OCI-LY3 (cell line): ENCODE data around the gene IQCN.
"Not testable (repeated sequence)": the region's sequence is repeated elsewhere in the genome, so short reads cannot be mapped to it uniquely, and the experiment has no call there.

Source experiments
- H2AFZ ChIP-seq: fragments of 200-600, 300-600 bp; shearing (Covaris generic); 2 replicates; pipeline ENCODE4 v1.6.0; 2014; ENCODE audit warnings: antibody characterized with exemption, low read depth, low read length
- H3K27ac ChIP-seq: fragments of 200-600, 300-600 bp; sonication (generic); 2 replicates; pipeline ENCODE4 v1.5.1; 2014; ENCODE audit warnings: mild to moderate bottlenecking, low read length, moderate library complexity, mixed read lengths
- H3K27me3 ChIP-seq: fragments of 200-600, 300-600 bp; sonication (generic); 2 replicates; pipeline ENCODE4 v1.6.1; 2014; ENCODE audit warnings: low read depth, low read length, mixed read lengths
- H3K36me3 ChIP-seq: fragments of 200-600, 300-600 bp; sonication (generic); replicated peaks from 2 replicates; pipeline ENCODE3; 2014; ENCODE audit warnings: low read depth, low read length, mixed read lengths
- H3K4me1 ChIP-seq: fragments of 300-600, 200-600 bp; sonication (generic); 2 replicates; pipeline ENCODE4 v1.6.1; 2014; ENCODE audit warnings: low read length, mixed read lengths
- H3K4me2 ChIP-seq: fragments of 200-600, 300-600 bp; sonication (generic); 2 replicates; pipeline ENCODE4 v1.6.1; 2014; ENCODE audit warnings: low read length, mixed read lengths
- H3K4me3 ChIP-seq: fragments of 300-600, 200-600 bp; sonication (generic); 2 replicates; pipeline ENCODE4 v1.5.1; 2014; ENCODE audit warnings: antibody characterized with exemption, mild to moderate bottlenecking, low read length, moderate library complexity
- H3K79me2 ChIP-seq: fragments of 300-600, 200-600 bp; shearing (Covaris generic); 2 replicates; pipeline ENCODE4 v1.6.1; 2014; ENCODE audit warnings: mild to moderate bottlenecking, low read length, mixed read lengths
- H3K9ac ChIP-seq: fragments of 300-600, 200-600 bp; shearing (Covaris generic); 2 replicates; pipeline ENCODE4 v1.6.0; 2014; ENCODE audit warnings: mild to moderate bottlenecking, low read length, moderate library complexity
- H3K9me3 ChIP-seq: fragments of 200-600, 300-600 bp; shearing (Covaris generic); 2 replicates; pipeline ENCODE4 v1.6.1; 2014; ENCODE audit warnings: low read length, mixed read lengths; ENCODE audit not compliant: insufficient read depth
- H4K20me1 ChIP-seq: fragments of 200-600, 300-600 bp; sonication (generic); 2 replicates; pipeline ENCODE4 v1.6.1; 2016; ENCODE audit warnings: low read length, mixed read lengths; ENCODE audit not compliant: insufficient read depth
- CTCF ChIP-seq: fragments of 200-600, 300-600 bp; sonication (generic); IDR thresholded peaks from 2 replicates; pipeline ENCODE4 v1.5.1; 2014; ENCODE audit warnings: antibody characterized with exemption, low read length, low read depth
- EZH2phosphoT487 ChIP-seq: fragments of 200-600 bp; shearing (Covaris generic); IDR thresholded peaks from 2 replicates; pipeline ENCODE4 v1.6.1; 2018; ENCODE audit warnings: antibody characterized with exemption, mixed run types, low read depth

IQCN gene

GRCh38 chr19:18216789-18217188 lies 57.5 kb downstream of the IQCN start:
- H3K27ac ChIP-seq, result no peak overlapping the region
- TF ChIP-seq CTCF, result no peak
- no peak overlapping the region for H3K9ac ChIP-seq
- no peaks in the 10 kb centered on the region for H3K79me2 ChIP-seq
- no peak overlapping the region for H2AFZ ChIP-seq
- no peaks in the 10 kb centered on the region for H4K20me1 ChIP-seq
- H3K4me2 ChIP-seq, result no peak overlapping the region
- H3K4me3 ChIP-seq, result no peak overlapping the region
- no peaks in the 10 kb centered on the region for H3K9me3 ChIP-seq
- no peaks in the 10 kb centered on the region for H3K36me3 ChIP-seq
- peaks cover 11% of the 10 kb centered on the region for H3K27me3 ChIP-seq
- peaks cover 11% of the 10 kb centered on the region for H3K4me1 ChIP-seq

- no peaks in the 10 kb centered on the region for H3K9me3 ChIP-seq
- no peak overlapping the region for H3K4me3 ChIP-seq
- H3K36me3 ChIP-seq, result no peaks in the 10 kb centered on the region
- no peak overlapping the region for H3K27ac ChIP-seq
- no peak overlapping the region for H3K9ac ChIP-seq
- no peak overlapping the region for H2AFZ ChIP-seq
- H3K4me1 ChIP-seq, result peaks cover 7% of the 10 kb centered on the region
- no peaks in the 10 kb centered on the region for H4K20me1 ChIP-seq
- peaks cover 28% of the 10 kb centered on the region for H3K27me3 ChIP-seq
- no peaks in the 10 kb centered on the region for H3K79me2 ChIP-seq
- H3K4me2 ChIP-seq, result no peak overlapping the region
- no peak for TF ChIP-seq CTCF
- no peak for TF ChIP-seq EZH2phosphoT487
Measured at GRCh38 chr19:18214779-18215433, 59.3 kb downstream of the IQCN start.

GRCh38 chr19:18211683-18212082 lies 62.6 kb downstream of the IQCN start:
- no peaks in the 10 kb centered on the region for H3K79me2 ChIP-seq
- no peak overlapping the region for H3K27ac ChIP-seq
- H3K36me3 ChIP-seq, result no peaks in the 10 kb centered on the region
- H4K20me1 ChIP-seq, result no peaks in the 10 kb centered on the region
- TF ChIP-seq EZH2phosphoT487 (no peak), CTCF (no peak)
- peaks cover 36% of the 10 kb centered on the region for H3K27me3 ChIP-seq
- H2AFZ ChIP-seq, result no peak overlapping the region
- H3K4me1 ChIP-seq, result no peaks in the 10 kb centered on the region
- no peaks in the 10 kb centered on the region for H3K9me3 ChIP-seq
- H3K4me2 ChIP-seq, result no peak overlapping the region
- H3K9ac ChIP-seq, result no peak overlapping the region
- H3K4me3 ChIP-seq, result no peak overlapping the region

GRCh38 chr19:18209912-18210311 lies 64.3 kb downstream of the IQCN start:
- peaks cover 32% of the 10 kb centered on the region for H3K27me3 ChIP-seq
- H4K20me1 ChIP-seq, H2AFZ ChIP-seq, H3K4me3 ChIP-seq, H3K4me2 ChIP-seq, H3K9ac ChIP-seq, H3K27ac ChIP-seq, H3K4me1 ChIP-seq, H3K36me3 ChIP-seq, H3K79me2 ChIP-seq, H3K9me3 ChIP-seq: not testable (repeated sequence)
